Measurements from ENCODE around the gene NAA50.

The NAA50 gene

GRCh38 chr3:113743006-113743630 is 2.9 kb downstream of the NAA50 start:
- no peak for DNase-seq (ENCODE audit: low read depth)

GRCh38 chr3:113741620-113742019 is 4.4 kb downstream of the NAA50 start:
- no peak for DNase-seq (ENCODE audit: low read depth)

GRCh38 chr3:113741086-113741485 is 5.0 kb downstream of the NAA50 start:
- DNase-seq (ENCODE audit: low read depth) = no peak

GRCh38 chr3:113736548-113737089 is 9.4 kb downstream of the NAA50 start:
- DNase-seq (ENCODE audit: low read depth) = no peak

- no peak for DNase-seq (ENCODE audit: low read depth)
Observed at GRCh38 chr3:113731694-113732093, 14.4 kb downstream of the NAA50 start.

- DNase-seq (ENCODE audit: low read depth) = no peak
Observed at GRCh38 chr3:113730550-113730949, 15.5 kb downstream of the NAA50 start.

GRCh38 chr3:113728661-113729060 is 17.4 kb downstream of the NAA50 start:
- DNase-seq (ENCODE audit: low read depth) = no peak

GRCh38 chr3:113721636-113722035 is 24.4 kb downstream of the NAA50 start:
- no peak for DNase-seq (ENCODE audit: low read depth)

GRCh38 chr3:113719758-113720157 is 26.3 kb downstream of the NAA50 start:
- DNase-seq (ENCODE audit: low read depth) = no peak

GRCh38 chr3:113719294-113719693 is 26.8 kb downstream of the NAA50 start:
- DNase-seq (ENCODE audit: low read depth) = no peak

GRCh38 chr3:113717818-113718217 is 28.2 kb downstream of the NAA50 start:
- no peak for DNase-seq (ENCODE audit: low read depth)

GRCh38 chr3:113717308-113717707 is 28.7 kb downstream of the NAA50 start:
- DNase-seq (ENCODE audit: low read depth) = no peak

- no peak for DNase-seq (ENCODE audit: low read depth)
Observed at GRCh38 chr3:113714702-113715101, 31.3 kb downstream of the NAA50 start.

- DNase-seq (ENCODE audit: low read depth) = no peak
Observed at GRCh38 chr3:113712129-113712528, 33.9 kb downstream of the NAA50 start.

GRCh38 chr3:113707835-113708234 is 38.2 kb downstream of the NAA50 start:
- DNase-seq (ENCODE audit: low read depth) = no peak

GRCh38 chr3:113698956-113699355 is 47.1 kb downstream of the NAA50 start:
- DNase-seq (ENCODE audit: low read depth) = no peak

GRCh38 chr3:113698213-113698742 is 47.8 kb downstream of the NAA50 start:
- DNase-seq (ENCODE audit: low read depth) = no peak

GRCh38 chr3:113697500-113698090 is 48.5 kb downstream of the NAA50 start:
- no peak for DNase-seq (ENCODE audit: low read depth)

GRCh38 chr3:113696658-113697499 is 49.2 kb downstream of the NAA50 start:
- DNase-seq (ENCODE audit: low read depth) = peak; percentile 98

- DNase-seq (ENCODE audit: low read depth) = peak; percentile 77
Observed at GRCh38 chr3:113695786-113696645, 50.0 kb downstream of the NAA50 start, which contains the start of gene USF3. Gene USF3, minus strand, starts transcription at chr3:113696642. Its CDS starts 21,764 bp downstream, at chr3:113674878.

- DNase-seq (ENCODE audit: low read depth) = no peak
Observed at GRCh38 chr3:113695431-113695785, 50.6 kb downstream of the NAA50 start.

- DNase-seq (ENCODE audit: low read depth) = no peak
Observed at GRCh38 chr3:113690482-113690881, 55.6 kb downstream of the NAA50 start.
